HG03558 (cell line): ENCODE results near the gene GHDC.
"Not testable (repeated sequence)": the region's sequence is repeated elsewhere in the genome, so short reads cannot be mapped to it uniquely, and the experiment has no call there.

ENCODE experiments used
- ATAC-seq: cut with Tn5 transposase; IDR thresholded peaks from one replicate; pipeline ENCODE4 v1.9.1; 2021; ENCODE audit warnings: moderate number of reproducible peaks; ENCODE audit not compliant: unreplicated experiment; ENCODE audit errors: extremely low read depth

GHDC gene

DNA sequence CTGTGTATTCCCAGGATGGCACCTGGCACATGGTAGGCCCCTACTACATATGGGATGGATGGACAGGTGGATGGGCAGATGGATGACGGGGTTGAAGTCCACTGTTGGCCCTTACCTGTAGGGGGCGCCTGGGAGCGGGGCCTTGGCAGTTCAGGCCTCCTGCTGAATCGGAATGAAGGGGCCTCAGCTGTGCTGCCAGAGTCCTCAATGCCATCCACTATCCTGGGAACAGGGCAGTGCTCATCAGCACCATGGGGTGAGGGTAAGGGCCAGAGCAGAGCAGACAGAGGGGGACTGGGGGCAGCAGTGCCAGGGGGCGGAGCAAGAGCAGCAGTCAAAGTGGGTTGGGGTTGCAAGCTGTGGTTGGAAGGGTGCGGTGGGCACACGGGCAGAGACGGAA is 31.2 kb downstream of the GHDC start:
- ATAC-seq, result no peak

DNA sequence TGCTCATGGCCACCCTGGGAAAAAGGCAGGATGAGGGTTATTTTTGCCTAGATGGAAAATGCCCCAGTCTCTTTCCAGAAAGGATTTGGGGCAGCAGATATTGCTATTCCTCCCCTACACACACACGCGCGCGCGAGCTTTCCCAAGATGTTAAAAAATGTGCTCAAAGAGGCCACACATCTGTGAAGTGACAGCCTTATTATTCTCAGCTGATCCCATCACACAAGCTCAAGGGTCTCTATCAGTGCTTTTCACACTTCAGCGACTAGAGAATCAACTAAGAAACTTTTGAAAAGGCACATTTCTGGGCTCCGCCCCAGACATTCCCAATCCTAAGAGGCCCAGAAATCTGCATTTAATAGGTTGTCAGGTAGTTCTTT is 33.8 kb downstream of the GHDC start:
- ATAC-seq, result no peak

DNA sequence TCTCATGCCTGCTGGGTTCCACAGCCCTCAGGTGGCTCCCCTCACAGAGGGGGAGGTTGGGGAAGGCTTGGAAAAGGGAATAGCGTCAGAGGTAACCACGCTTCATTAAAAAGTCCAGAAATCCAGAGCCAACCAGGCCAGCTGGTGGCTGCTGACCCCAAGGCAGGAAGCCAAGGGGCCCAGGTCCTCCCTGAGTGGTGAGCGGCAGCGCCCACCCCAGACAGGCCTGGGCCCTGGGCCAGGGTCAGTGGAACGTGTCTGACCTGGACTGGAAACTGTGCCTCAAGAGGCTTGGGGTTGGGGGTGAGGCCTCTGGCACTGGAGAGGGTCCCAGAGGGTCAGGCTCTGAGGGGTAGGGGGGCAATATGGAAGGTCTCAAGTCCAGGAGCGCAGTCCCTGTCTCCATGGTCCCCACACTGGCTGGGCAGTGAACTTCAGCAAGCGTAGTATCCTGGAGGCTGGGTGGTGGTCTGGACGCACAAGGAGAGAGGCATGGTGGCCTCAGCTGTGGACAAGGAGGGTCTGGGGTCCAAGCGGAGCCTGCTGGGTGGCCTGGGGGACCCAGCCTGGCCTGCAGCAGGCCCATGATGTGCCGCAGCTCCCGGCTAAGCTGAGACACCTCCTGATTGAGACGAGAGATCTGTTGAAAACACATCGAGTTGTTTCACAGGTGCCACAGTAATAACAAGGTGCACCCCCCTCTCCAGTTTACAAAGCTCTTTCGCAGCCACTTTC is 34.3 kb downstream of the GHDC start:
- no peak for ATAC-seq

DNA sequence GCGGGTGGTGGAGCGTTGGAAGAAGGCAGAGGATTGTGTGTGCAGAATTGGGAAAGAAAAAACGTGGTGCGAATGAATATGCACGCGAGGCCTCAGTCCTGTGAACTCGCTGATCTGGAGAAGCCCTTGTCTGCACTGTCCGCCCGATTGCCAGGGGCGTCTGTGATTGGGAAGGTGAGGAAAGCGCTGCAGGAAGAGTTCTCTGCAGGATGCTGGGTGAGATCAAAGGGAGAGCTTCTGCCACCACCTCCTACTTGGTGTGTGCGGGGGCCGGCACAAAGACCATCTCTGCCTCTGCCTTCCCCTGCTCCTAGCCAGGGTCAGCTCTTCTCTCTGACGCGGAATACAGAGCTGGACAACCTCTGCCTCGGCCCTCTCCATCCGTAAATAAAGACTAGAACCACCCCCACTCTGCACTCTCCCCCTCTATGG is 38.7 kb downstream of the GHDC start:
- no peak for ATAC-seq

DNA sequence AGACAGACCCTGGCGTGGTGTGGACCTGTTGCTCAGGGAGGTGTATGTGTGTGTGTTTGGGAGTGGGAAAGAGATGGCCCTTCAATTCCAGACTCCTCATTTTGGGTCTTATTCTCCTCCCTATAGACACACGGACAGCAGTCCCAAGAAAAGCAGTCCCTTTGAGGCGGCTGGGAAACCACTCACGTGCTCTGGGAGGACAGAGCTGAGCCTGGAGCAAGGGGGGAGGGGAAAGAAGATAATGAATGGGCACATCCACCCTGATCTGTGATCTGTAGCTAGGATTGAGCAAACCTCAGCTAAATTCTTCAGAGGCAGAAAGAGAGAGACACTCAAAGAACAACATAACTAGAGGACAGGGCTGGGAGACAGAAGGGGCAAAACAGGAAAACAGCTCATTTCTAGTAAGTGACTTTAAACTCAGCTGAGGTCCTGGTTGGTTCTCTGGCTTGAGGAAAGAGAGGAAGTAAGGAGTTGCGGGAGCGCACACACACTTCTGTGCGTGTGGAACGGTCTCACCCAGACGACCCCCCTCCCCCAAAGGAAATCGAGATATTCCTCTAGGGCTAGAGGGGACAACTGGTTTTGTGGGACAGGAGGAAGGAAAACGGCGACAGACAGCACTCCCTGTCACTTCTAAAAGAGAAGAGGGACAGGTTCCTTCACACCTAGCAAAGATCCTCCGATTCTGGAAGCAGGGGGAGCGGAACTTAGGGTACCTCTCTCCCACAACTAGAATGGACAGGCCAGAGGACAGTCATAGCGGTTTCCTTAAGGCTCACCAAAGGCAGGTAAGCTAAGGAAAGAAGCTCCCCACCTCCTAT is 40.2 kb downstream of the GHDC start:
- no peak for ATAC-seq

DNA sequence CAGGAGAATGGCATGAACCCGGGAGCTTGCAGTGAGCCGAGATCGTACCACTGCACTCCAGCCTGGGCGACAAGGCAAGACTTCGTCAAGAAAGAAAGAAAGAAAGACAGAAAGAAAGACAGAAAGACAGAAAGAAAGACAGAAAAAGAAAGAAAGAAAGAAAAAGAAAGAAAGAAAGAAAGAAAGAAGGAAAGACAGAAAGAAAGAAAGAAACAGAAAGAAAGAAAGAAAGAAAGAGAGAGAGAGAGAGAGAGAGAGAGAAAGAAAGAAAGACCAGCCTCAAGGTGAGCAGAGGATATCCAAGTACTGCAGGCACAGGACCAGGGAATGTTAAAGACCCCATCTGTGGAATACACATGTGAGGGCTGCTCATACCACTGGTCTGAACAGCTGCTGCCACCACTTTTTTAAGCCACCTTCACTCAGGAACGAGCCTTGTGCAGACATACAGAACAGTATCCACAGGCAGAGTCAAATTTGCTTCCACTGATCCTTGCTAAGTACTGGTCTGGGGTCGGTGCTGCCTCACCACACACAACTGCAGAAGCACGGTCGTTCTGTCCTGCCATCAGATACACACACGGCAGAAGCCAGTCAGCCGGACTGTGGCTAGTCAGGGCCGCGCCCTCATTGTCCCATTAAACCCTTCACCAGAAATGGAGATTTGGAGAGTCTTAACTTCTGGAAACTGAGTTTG is 47.2 kb downstream of the GHDC start:
- ATAC-seq, result no peak

DNA sequence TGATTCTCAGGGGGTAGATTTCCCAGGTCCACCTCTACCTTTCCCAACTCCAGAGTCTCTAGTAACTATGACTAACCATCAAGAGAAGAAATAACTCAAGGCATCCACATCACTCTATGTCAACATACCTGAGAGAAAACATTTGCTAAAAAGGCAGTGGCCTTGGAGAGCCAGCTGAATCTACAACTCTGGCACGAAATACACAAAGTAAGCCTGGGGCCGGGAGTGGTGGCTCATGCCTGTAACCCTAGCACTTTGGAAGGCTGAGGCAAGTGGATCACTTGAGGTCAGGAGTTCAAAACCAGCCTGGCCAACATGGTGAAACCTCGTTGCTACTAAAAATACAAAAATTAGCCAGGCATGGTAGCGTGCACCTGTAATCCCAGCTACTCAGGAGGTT is 51.2 kb downstream of the GHDC start:
- not testable (repeated sequence) for ATAC-seq

DNA sequence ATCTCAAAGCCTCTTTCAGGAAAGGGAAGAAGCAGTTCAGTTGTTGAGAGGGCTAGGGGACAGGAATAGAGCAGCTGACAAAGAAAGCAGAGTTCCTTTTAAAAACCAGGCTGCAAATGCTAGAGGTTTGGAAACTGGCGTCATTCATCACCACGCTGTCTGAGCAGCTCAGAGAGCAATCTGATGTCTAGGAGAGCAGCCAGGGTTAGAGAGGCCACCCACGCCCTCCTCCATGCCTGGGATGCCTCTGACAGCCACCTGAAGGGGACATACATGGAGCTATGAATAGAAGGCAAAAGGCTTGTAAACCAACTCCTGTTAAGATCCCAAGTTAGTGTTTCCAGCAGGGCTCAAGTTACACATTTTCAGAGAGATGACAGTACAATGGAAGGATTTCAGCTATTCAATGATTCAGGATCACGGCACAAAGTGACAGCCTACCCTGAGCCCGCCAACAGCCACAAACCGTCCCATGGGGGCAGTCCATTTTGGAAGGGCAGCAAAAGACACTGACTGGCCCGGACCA is 51.9 kb downstream of the GHDC start:
- ATAC-seq, result no peak

DNA sequence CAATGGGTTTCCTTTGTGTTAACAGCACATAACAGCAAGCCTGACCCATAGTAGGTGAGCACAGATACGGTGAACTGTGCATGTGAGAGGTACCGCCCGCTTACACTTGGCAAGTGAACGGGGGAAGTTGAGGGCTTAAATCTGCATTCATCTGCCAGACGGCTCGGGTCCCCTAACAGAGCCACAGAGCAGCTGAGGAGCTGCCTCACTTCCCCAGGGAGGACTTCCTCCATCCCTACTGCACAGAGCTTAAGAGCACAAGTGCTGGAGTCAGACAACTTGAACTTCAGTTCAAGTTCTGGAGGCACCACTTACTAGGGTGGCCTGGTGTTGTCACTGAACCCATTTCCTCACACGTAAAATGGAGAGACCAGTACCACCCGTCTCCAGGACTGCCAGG is 52.9 kb downstream of the GHDC start:
- no peak for ATAC-seq

DNA sequence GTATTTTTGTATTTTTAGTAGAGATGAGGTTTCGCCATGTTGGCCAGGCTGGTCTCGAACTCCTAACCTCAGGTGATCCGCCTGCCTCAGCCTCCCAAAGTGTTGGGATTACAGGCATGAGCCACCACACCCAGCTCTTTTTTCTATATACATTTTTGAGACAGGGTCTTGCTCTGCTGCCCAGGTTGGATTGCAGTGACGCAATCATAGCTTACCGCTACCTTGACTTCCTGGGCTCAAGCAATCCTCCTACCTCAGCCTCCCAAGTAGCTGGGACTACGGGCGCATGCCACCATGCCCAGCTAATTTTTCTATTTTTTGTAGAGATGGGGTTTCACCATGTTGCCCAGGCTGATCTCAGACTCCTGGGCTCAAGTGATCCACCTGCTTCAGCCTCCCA is 53.6 kb downstream of the GHDC start:
- ATAC-seq, result not testable (repeated sequence)
